GM21360 (cell line): ENCODE measurements around the gene WDR76.

Experiments
- ATAC-seq: cut with Tn5 transposase; IDR thresholded peaks from one replicate; pipeline ENCODE4 v1.9.1; 2021; ENCODE audit warnings: mild to moderate bottlenecking, moderate library complexity; ENCODE audit not compliant: unreplicated experiment

WDR76 gene

DNA sequence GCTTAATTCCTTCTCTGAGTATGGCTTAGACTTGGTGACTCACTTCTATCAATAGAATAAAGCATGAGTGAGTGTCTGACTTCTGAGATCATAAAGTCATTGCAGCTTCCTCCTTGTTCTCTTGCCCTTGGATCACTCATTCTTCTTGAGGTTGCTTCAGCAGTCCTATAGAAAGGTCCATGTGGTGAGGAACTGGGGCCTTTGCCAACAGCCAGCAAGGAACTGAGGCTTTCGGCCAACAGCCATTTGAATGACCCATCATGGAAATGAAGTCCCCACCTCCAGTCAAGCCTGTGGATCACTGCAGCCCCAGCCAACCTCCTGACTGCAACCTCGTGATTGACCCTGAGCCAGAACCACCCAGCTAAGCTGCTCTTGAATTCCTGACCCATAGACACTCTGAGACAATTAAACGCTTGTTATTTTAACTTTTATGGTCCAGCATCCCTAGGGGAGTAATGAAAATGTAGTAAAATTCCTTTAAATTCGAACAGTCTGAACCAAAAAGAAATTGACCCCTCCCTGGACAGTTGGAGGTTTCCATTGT lies 84.5 kb downstream of the WDR76 start:
- no peak for ATAC-seq

- ATAC-seq, result no peak
Observed at GRCh38 chr15:43912208-43912607, 85.4 kb downstream of the WDR76 start.

- no peak for ATAC-seq
Observed at GRCh38 chr15:43913026-43913780, 86.4 kb downstream of the WDR76 start.

DNA sequence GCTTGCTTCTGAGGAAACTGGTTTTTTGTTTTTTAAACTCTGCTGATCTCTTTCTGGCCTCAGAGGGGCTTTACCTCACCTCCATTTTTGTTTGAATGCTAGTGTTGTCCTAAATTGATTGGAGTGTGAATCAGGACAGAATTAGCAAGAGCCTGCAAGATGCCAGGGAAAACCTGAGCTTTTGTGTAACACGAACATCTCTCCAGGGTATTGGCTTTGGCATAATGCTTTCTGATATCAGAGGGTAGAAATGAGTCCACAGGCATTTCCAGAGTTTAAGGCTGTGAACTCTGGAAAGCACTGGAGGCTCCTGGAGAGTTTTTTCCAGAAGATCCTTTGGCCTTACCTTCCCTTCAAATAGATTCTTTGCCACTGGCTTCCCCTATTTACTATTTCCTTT lies 87.1 kb downstream of the WDR76 start:
- no peak for ATAC-seq

DNA sequence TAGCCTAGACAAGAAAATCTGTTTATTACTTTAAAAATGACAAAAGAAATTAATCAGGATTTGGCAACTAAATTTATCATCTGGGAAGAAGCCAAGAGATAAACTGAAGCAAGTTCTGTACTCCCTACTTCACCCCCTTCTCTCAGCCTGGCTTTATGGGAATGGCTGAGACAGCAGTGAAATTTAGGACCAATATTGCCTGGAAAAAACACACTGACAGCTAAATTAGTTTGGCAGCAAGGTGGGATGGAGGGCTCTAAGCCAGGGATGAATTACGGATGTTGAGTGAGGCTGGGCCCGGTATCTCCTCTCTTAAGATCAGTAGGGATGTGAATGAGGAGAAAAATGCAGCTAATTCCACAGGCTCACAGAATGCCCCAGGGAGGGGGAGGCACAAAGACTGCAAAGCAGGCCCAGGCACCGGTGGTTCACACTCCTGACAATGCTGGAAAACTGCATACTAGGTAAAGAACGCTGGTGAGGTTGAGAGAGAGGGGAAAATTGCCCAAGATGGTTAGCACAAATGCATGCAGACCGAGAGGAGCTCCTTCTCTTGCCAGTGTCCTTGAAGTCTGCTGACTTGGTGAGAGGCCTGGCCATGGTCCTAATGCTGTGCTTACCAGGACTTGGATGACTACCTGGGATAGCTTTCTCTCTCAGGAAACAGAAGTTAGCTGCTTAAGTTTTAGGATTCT lies 89.0 kb downstream of the WDR76 start:
- no peak for ATAC-seq

- ATAC-seq, result no peak
Observed at GRCh38 chr15:43916326-43916660, 89.5 kb downstream of the WDR76 start.
